ENCODE results near the gene DMPK.

The DMPK gene

GRCh38 chr19:45804959-45805230 is 22.6 kb upstream of the DMPK start (continued):
- TF ChIP-seq CREB5 (CRISPR knock-in tag; IDR thresholded peaks at IDR 0.05; ENCODE audit: low read depth) = no peak

GRCh38 chr19:45804140-45804958 is 22.1 kb upstream of the DMPK start:
- ATAC-seq = no peak
- TF ChIP-seq SNAI2 (CRISPR knock-in tag; IDR thresholded peaks at IDR 0.05) (no peak), CSDC2 (CRISPR knock-in tag; IDR thresholded peaks at IDR 0.05) (no peak), PPARA (CRISPR knock-in tag; IDR thresholded peaks at IDR 0.05; ENCODE audit: borderline replicate concordance) (no peak), ZNF8 (CRISPR knock-in tag; IDR thresholded peaks at IDR 0.05) (no peak), ISL1 (CRISPR knock-in tag; IDR thresholded peaks at IDR 0.05) (no peak), PATZ1 (CRISPR knock-in tag; IDR thresholded peaks at IDR 0.05; ENCODE audit: borderline replicate concordance) (no peak), ZNF565 (CRISPR knock-in tag; conservative IDR thresholded peaks at IDR 0.05; ENCODE audit: low read depth) (no peak), ZFP3 (CRISPR knock-in tag; IDR thresholded peaks at IDR 0.05) (no peak)

- no peak for ATAC-seq
- TF ChIP-seq ESRRG (CRISPR knock-in tag; IDR thresholded peaks at IDR 0.05) (no peak), ZFP30 (CRISPR knock-in tag; IDR thresholded peaks at IDR 0.05) (no peak), BACH2 (CRISPR knock-in tag; IDR thresholded peaks at IDR 0.05; ENCODE audit: borderline replicate concordance) (no peak), SNAI2 (CRISPR knock-in tag; IDR thresholded peaks at IDR 0.05) (no peak), ZNF565 (CRISPR knock-in tag; conservative IDR thresholded peaks at IDR 0.05; ENCODE audit: low read depth) (no peak), CREB5 (CRISPR knock-in tag; IDR thresholded peaks at IDR 0.05; ENCODE audit: low read depth) (no peak), TCF4 (CRISPR knock-in tag; IDR thresholded peaks at IDR 0.05; ENCODE audit: borderline replicate concordance) (no peak), ZNF8 (CRISPR knock-in tag; IDR thresholded peaks at IDR 0.05) (no peak), PPARA (CRISPR knock-in tag; IDR thresholded peaks at IDR 0.05; ENCODE audit: borderline replicate concordance) (no peak), CSRNP3 (CRISPR knock-in tag; IDR thresholded peaks at IDR 0.05) (no peak), ARNTL (CRISPR knock-in tag; IDR thresholded peaks at IDR 0.05; ENCODE audit: borderline replicate concordance, low read depth) (no peak), ZNF70 (CRISPR knock-in tag; IDR thresholded peaks at IDR 0.05) (no peak)
Measured at GRCh38 chr19:45801603-45802175, 19.4 kb upstream of the DMPK start.

GRCh38 chr19:45800070-45800553 is 17.8 kb upstream of the DMPK start:
- TF ChIP-seq ZNF70 (CRISPR knock-in tag; IDR thresholded peaks at IDR 0.05) (no peak), ESRRG (CRISPR knock-in tag; IDR thresholded peaks at IDR 0.05) (no peak), RARB (CRISPR knock-in tag; IDR thresholded peaks at IDR 0.05) (no peak), SNAI2 (CRISPR knock-in tag; IDR thresholded peaks at IDR 0.05) (no peak), ZFP30 (CRISPR knock-in tag; IDR thresholded peaks at IDR 0.05) (no peak)
- ATAC-seq = peak; percentile 53

GRCh38 chr19:45799541-45799940 is 17.3 kb upstream of the DMPK start:
- ATAC-seq = peak; percentile 8; the same call in 1 of the 3 replicates

GRCh38 chr19:45798995-45799517 is 16.8 kb upstream of the DMPK start:
- peak; percentile 94 for ATAC-seq
- no peak for TF ChIP-seq ZNF70 (CRISPR knock-in tag; IDR thresholded peaks at IDR 0.05)
- no peak for TF ChIP-seq SNAI2 (CRISPR knock-in tag; IDR thresholded peaks at IDR 0.05)
- TF ChIP-seq TSHZ2 (CRISPR knock-in tag; IDR thresholded peaks at IDR 0.05) = no peak
- no peak for TF ChIP-seq ZC3H10 (CRISPR knock-in tag; IDR thresholded peaks at IDR 0.05)
- no peak for TF ChIP-seq CSRNP3 (CRISPR knock-in tag; IDR thresholded peaks at IDR 0.05)
- TF ChIP-seq BACH2 (CRISPR knock-in tag; IDR thresholded peaks at IDR 0.05; ENCODE audit: borderline replicate concordance) = no peak
- TF ChIP-seq PPARA (CRISPR knock-in tag; IDR thresholded peaks at IDR 0.05; ENCODE audit: borderline replicate concordance) = no peak
- TF ChIP-seq ZFP30 (CRISPR knock-in tag; IDR thresholded peaks at IDR 0.05) = no peak
- TF ChIP-seq TOX (CRISPR knock-in tag; IDR thresholded peaks at IDR 0.05; ENCODE audit: borderline replicate concordance) = no peak
- TF ChIP-seq ZNF565 (CRISPR knock-in tag; conservative IDR thresholded peaks at IDR 0.05; ENCODE audit: low read depth) = no peak
